CD4-positive, alpha-beta T cell treated with Interferon alpha-2 for 1 hour (primary cell): Measurements from ENCODE around the gene SRSF7.

ENCODE experiments used
- DNase-seq, 2 donors: peaks; one replicate each; pipeline ENCODE4 v3.0.0-alpha.2; 2020 to 2022

SRSF7 gene

GRCh38 chr2:38700113-38700785 lies 50.9 kb downstream of the SRSF7 start:
- peak in 1 of 2 donors; percentile 69 for DNase-seq

- peak in 1 of 2 donors; percentile 38 for DNase-seq
These were observed 52.6 kb downstream of the SRSF7 start for GRCh38 chr2:38698467-38699003.

- peak; percentile 36 to 78 for DNase-seq
These were observed 53.9 kb downstream of the SRSF7 start for GRCh38 chr2:38697116-38697840.
